ENCODE data around the gene VASH1.
A peak's percentile ranks its signal among the peaks of the same experiment; 100 is the strongest.

Gene VASH1

DNA sequence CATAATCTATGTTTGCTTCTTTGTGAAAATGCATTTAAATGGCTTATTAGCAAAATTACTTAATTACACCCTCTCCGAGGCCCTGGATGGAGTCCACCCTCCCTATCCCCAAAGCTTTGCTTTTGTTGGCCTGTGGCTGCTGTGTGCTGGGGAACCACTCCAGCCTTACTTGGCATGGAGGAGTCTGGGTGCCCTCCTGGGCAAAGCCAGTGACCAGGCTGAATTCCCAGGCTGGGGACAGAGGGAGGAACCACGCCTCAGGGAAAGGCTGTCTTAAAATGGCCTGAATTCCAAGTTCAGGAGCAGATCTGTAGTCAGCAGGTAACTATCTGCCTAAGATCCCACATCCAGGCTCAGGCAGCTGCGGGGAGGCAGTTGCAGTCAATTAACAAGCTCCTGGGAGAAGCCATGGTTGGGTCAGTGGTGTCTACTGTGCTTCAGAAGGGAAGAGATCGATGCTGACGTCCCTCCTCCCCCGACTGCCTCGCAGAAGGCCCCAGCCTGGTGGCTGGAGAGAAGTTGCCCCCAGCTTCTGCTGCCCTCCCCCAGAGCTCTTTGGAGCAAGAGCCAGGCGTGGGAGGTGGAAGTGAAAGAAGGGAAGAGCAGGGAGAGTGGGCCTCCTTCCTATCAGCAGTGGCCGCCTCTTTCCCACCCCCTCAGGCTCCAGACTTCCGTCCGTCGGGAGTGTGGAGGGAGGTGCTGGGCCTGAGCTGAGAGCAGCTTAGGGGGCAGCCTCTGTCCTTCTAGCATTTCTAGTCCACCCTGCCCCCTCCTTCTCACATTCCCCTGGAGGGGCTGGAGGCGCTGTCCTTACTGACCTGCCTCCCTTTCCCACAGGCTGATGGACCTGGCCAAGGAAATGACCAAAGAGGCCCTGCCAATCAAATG, 11.3 kb downstream of the VASH1 start:
- no peak for DNase-seq

DNA sequence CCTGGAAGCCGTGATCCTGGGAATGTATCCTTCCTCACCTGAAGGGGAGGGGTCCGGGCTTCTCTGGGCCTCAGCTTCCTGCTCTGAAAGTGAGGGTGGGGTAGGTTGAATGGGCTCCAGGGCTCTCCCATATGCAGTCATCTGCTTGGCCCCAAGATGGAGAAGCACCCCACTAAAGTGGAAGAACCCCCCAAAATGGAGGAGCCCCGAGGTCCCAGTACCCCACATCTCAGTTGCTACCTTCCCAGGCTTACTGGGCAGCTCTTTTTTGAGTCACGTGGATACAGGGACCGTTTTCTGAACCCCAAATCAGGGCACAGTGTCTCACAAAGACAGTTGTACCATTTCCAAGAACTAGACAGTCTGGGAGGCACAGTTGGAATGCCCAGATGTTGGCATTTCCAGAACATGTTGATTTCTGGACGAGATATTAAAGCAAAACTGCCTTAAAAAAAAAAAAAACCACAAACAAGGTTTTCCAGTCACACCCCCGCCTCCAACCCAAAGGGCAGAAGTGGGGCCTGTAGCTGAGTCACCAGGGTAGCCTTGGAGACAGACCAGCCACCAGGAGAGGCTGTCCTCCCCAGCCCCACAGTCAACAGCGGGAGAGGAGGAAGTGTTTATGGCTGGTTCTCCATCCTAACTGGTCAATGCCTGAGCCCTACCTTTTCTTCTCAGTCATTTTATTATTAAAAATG, 12.1 kb downstream of the VASH1 start:
- no peak for DNase-seq

DNA sequence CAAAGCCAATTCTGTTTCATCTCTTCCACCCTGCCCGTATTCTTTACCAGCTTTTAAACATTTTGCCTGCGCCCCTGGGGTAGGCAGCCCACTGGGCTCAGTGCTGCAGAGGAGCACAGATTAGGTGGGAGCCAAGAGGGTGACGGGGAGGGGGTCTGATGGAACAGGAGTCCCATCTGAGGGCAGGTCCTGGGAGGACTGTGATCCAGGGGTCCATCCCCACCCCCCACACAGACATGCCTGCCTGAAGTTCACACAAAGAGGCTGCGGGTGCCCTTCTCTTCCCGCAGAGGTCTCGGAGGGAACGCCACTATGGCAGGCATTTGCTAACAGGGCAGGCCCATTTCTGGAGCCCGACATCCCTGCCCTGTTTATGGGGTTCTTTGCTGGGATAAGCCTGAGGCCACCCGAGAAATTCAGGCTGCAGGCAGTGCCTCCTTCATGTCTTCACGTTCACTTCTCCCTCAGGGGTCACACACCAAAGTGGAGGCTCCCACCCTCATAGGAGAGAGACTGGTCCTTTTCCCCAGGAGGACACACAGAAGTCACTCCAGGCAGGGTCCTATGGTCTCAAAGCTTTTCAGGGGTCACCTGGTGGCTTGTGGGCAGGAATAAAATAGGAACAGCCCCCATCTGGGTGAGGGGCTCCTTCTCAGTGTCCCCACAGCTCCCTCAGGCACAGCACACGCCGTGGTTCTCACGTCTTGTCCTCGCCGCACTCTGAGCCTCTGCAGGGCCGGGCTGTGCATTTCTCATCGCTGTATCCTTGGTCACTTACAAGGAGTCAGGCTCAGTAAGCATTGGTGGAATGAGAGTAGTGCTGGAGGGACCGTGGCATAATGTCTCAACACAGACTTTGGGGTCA, 12.9 kb downstream of the VASH1 start:
- no peak for DNase-seq

DNA sequence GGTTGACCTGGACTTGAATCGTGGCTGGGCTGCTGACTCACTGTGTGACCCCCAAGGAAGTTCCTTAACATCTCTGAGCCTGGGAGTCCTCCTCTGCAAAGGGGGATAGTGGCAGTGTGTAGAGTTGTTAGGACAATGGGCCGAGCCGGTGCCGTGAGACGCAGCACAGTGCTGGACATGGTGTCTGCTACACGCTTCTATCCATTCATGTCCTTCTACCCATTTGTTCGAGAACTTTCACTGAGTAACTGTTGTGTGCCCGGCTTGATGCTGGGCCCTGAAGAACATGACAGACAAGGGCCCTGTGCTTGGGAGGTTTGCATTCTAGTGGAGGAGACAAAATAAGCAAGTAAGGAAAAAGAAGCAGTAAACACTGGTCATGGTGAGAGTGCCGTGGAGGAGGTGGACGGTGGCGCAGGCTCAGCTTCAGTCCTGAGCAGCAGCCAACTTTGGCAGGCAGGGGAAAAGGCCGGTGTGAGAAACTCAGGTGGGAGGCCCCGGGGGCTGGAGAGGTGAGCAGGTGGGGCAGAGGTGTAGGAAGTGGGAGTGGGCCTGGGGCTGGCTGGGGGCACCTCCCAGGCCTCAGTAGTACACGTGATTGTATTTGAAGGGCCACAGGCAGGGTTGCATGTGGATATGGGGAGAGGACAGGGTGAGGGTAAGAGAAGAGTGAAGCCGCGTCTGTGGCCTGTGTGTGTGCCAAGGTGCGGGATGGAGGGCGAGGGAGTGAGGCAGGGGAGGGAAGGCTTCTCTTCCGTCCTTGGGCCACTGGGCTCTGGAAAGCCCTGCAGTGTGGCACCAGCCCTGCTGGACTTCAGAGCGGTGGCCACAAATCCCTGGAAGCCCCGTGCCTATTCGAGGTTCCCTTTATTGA, 13.8 kb downstream of the VASH1 start:
- DNase-seq: no peak

DNA sequence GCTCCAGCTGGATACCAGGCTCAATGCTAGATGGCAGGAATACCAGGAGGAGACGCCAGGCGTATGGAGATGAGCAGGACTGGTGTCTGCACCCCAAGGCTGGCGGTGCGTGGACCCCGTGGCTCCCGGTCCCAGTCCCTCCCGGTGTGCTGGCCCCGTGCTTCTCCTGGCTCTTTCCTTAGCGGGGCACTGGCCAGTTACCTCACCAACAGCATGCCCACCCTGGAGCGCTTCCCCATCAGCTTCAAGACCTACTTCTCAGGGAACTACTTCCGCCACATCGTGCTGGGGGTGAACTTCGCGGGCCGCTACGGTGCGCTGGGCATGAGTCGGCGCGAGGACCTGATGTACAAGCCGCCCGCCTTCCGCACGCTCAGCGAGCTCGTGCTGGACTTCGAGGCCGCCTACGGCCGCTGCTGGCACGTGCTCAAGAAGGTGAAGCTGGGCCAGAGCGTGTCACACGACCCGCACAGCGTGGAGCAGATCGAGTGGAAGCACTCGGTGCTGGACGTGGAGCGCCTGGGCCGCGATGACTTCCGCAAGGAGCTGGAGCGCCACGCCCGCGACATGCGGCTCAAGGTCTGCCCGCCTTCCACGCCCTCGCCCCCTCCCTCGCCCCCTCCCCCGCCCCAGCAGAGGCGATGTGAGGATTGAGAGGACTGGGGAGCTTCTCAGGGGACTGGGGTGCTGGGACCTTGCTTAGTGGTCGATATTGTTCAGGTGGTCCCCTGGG, 14.6 kb downstream of the VASH1 start:
- no peak for DNase-seq

DNA sequence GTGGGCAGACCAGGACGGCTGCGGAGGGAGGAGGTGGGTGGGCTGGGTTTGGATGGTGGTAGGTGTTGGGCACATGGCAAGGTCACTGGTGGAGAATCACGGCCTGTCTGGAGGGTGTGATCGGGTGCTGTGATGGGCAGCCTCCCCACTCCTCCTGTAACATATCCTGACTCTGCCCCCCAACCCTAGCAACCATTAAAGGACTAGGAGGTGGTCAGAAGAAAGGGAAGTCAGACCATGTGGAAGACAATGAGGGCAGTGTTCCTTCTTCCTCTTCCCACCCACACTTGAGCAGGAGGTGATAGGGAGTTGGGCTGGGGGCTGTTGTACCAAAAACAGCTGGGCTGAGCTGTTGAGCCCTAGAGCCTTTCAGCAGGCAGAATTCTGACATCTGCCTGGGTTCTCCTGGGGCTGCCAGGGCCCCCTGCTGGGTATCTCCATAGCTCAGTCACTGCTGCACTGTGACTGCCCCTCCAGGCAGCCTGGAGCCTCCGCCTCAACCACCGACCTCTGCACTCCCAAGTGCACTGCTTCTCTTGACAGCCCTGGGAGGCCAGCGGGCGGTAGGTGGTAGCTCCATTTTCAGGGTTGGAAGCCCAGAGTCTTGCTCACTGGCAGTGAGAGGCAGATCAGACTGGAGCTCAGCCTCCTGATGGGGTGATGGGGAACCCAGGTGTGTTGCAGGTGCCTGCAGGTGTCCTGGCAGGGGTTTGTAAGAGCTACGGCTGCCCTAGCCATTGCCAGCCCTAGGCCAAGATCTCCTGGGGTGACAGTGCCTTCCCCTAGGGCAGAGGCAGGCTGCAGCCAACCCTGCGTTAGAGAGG, 15.4 kb downstream of the VASH1 start:
- DNase-seq: no peak

DNA sequence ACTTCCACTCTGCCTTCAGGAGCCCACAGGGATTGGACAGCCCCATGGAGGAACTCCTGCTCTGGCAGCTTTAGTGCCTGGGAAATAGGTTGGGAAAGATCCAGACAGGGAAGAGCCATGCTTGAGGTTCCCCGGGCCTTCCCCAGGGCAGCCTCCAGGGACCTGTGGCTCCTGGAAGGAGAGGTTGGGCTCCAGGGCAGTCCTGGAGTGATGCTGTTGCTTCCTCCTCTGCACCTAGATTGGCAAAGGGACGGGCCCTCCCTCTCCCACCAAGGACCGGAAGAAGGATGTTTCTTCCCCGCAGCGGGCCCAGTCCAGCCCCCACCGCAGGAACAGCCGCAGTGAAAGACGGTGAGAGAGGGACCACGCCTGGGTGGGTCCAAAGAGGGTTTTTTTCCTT, 16.5 kb downstream of the VASH1 start:
- no peak for DNase-seq

DNA sequence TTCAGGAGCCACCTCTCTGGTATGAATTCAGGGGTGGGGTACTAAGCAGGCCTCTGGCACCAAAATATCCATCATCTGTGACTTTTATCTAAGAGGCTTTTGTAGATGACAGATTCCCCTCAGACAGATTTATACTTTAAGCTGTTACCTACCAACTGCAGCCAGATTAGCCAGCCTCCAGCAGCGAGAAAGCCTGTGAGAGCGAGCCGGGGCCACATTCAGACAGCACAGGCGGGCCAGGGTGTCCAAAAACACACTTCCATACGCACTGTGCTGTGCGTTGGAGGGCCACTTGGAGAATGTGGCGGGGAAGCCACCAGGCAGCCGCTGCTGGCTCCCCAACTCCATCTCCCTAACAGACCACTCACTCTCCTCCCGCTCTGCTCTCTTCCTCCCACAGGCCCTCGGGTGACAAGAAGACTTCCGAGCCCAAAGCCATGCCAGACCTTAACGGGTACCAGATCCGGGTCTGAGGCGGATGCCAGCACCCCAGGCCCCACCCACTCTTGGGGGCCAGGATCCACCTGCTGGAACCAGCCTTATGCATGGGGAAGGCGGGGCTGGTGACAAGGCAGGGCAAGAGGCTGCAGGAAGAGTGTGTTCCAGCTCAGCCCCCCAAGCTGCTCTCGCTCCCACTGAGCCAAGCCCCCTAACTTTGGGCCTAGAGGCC, 17.4 kb downstream of the VASH1 start:
- no peak for DNase-seq

DNA sequence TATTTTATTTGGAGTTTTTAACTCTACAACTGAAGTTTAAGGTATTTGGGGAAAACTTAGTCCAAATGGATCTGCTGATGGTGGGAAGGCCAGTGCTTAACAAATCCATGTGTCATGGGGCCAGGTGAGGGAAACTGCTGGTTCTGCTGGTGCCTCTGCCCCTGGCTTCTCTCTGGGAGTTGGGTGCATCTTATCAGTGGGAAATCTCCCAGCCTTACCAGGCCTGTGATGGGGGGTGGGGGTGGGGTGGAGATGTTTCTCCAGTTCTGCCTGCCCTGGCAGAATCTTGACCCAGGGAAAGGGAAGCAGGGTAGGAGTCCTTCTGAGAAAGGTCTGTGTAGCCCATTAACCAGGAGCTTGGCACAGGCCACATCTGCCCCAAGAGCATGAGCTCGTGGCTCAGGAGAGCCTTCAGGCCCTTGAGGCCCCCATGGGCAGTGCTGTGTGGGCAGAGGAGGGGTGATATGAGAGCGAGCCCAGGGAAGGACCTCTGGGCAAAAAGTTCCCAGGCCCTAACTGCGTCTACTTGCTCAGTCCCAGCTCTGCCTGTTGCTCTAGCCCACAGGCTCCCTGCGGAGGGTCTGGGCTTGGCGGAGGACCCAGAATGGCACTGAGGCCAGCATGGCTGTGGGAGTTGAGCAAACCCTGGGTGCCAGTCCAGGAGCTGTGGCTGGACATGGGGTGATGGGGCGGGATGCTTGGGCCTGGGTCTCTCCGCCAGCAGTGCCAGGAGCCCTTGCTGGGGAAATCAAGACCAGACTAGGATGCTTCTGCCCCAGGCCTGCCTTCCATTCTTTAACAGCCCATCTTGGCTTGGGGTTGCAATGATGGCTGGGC, 18.2 kb downstream of the VASH1 start:
- DNase-seq: no peak

DNA sequence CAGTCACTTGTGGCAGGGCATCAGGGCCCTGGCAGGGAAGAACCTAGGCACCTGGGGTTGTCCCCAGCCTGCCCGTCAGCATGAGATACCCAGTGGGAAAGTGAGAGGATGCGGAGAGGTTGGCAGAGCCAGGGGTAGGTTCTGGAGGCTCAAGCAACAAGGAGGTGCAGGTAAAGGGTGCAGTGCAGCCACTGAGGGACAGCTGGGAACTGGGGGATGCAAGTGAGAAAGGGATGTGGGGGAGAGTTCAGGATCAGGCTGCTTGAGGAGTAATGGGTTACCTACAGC, 18.7 kb downstream of the VASH1 start:
- DNase-seq: no peak

DNA sequence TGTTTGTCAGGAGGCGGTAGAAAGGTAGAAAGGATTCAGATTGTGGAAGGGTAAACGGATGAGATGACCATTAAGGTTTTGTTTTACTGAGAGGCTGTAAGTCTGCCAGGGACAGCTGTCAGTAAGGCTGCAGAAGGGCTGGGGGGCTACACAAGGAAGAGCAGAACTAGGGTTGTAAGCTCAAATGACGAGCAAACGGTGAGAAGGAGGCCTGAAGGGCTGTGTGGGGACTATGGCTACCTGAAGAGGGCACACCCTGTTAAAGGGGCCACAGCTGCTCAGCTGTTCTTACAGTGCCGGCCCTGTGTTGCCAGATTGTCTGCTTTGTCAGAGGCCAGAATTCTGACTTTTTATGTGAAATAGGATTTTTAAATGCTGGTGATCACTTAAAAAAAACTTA, 19.1 kb downstream of the VASH1 start:
- DNase-seq: no peak

DNA sequence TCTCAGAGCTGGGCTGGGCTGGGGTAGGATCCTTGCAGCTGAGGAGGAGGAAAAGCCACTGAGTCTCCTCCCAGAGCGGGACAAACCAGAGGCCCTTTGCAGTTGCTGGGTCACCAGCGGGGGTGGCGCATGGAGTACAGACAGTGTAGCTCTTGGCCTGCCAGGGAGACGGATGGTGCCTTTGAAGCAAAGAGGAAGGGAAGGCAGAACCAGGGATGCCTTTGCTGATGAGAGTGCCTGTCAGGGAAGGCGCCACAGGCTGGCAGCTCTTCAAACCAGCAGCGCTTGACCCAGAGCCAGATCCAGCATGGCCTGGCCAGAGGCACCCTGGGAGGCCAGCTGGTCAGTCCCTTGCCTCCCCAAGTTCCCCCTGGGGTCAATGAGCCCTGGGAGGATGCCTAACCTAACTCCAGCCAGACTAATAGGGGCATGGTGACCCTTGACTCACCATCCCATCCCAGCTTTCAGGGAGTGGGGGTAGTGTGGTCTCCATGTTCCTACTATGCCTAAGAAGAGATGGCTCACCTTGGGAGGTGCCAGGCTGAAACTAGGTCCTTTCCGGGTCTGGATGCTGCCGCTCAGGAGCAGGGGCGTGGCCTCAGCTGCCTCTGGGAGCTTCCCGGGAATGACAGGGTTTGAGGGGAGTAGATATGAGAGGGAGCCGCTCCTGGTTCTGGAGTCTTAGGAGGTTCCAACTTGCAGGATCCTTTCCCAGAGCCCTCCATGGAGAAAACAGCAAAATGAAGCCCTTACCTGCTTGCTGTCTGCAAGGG, 19.8 kb downstream of the VASH1 start:
- DNase-seq: no peak

DNA sequence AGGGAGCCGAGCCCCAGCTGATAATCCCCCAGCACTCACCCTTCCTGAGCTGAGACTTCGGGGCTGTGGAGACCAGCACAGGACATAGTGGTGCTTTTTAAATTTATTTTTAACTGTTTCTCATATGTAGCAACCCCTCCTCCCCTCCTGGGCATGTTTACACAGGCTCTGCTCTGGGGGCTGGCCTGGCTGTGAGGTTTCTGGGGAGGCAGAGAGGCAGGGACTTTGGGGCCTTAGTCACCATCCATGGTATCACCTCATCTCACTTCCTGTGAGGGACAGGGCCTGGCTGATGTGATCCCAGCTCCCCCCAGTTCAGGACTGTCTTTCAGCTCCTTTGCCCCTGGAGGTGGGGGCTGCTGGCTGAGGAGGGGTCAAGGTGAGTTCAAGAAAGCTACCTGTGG, 20.4 kb downstream of the VASH1 start:
- DNase-seq: no peak

DNA sequence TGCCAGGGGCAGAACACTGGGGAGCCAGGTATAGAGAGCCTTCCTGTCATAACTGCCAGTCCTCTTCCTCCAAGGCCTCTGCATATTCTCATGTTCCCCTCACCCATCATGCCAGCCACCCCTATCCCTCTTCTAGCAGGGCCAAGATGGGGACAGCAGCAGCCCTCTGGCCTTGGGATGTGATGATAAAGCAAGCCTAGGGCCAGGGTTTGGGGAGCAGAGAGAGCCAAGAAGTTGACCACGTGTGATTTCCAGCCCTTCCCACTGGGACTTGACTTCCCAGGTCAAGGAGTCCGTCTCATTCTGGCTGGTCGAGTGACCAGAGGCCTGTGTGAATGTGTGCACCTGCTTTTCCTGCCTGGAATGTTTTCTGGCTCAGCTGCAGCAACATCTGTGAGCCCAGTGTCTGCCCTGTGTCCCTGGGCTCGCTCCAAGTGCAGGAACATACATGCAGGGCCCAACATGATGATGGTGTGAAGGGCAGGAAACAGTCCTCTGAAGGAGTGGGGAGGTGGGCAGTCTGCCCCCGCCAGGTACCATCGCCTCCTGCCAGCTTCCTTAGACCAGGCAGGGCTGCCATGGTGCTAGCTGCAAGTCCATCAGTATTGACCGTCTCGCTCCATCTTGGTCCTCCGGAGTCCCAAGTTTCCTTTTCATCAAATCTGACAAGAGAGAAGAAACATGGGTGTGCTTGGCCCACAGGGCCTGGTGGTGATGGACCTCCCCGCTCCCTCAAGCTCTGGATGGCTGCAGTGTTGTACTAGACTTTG, 21.0 kb downstream of the VASH1 start:
- DNase-seq: no peak

DNA sequence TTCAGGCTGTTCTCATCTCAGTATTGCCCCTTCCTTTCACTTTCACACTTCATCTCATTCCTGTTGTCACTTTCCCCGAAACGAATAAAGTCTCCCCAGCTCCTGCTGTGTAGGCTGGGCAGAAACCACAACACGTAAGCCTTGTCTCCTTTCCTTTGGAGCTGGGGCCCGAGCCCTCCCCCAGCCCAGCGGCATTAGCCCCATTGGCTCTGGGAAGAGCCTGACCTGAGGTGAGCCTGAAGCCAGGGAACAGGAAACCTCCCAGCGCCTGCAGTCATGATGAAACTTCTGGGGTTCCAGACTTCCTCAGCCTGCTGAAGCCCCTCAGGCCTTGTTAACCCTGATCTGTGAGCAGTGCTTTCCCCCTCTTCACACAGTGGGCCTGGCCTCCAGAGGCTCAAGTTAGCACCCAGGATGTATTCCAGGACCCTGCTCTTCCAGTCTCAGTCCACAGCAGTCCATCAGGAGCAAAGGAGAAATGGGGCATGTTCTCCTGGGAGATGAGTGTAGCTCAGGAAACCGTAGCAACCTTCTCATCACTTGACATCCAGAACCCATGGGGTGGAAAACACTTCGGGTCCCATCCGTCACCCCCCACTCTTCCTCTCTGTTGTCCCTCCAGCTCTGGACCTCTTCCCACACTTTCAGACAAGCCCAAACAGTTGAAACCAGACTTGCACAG, 21.8 kb downstream of the VASH1 start:
- no peak for DNase-seq

DNA sequence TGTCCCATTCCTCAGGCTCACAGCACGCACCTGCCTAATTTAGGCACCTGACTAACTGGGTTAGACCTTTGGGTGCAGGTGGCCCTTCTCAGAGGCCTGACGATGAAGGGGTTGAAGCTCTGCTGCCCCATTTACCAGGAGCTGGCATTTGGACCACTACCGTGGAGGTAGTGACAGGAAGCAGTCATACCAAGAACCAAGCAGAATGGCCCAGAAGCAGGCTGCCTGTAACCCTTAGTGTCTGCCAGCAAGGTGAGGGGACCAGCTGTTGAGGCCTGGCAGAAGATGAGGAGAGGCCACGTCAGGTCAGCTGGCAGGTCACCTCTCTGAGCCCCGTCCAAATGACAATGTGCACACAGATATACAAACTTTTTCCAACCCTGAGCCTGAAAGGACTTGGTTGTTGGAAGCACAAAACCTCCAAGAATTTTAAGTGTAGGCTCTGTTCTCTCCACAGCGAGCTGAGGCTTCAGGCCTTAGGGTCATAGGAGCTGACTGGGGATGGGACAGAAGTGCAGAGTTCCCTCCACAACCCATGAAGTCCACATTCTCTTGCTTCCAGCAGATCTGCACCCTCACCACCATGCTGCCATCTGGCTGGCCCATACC, 23.1 kb downstream of the VASH1 start:
- no peak for DNase-seq

DNA sequence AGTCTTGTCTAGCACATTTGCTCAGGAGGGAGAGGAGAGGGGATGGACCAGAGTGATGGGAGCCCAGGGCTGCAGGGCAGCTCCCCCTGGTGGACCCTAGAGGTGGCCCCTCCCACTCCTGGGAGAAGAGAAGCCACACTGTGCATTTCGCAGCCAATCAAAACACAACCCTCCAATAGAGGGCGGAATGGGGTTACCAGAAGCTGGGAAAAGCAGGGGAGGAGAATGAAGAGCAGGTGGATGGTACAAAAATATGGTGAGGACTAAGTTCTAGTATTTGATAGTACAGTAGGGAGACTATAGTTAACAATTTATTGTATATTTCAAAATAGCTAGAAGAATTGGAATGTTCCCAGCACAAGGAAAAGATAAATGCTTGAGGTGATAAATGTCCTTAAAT, 23.6 kb downstream of the VASH1 start:
- DNase-seq: peak; percentile 50 to 53

All from activated CD4-positive, alpha-beta T cell treated with anti-CD3 and anti-CD28 coated beads, Interleukin-2, amount 50 U/mL, for 4 hours (primary cell).